ENCODE data around the gene OLA1.
"Not testable (repeated sequence)": the region's sequence is repeated elsewhere in the genome, so short reads cannot be mapped to it uniquely, and the experiment has no call there.

OLA1 gene

GRCh38 chr2:174248187-174248997, at the start of gene OLA1:
OLA1 (minus strand) TSS chr2:174248532; CDS start chr2:174246815, 1,717 bp downstream.
- DNase-seq, result peak; percentile 98

DNA sequence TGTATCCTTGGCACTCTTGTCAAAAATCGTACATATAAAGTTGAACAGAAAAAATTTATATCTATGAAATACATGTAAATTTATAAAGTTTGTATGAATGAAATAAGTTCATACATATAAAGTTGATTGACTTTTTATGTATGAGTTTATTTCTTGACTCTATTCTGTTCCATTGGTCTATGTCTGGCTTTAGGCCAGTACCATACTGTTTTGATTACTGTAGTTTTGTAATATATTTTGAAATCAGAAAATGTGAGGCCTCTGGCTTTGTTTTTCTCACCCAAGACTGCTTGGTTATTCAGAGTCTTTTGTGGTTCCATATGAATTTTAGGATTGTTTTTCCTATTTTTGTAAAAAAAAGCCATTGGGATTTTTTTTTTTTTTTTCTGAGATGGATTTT, 44.6 kb upstream of the OLA1 start:
- DNase-seq, result no peak

DNA sequence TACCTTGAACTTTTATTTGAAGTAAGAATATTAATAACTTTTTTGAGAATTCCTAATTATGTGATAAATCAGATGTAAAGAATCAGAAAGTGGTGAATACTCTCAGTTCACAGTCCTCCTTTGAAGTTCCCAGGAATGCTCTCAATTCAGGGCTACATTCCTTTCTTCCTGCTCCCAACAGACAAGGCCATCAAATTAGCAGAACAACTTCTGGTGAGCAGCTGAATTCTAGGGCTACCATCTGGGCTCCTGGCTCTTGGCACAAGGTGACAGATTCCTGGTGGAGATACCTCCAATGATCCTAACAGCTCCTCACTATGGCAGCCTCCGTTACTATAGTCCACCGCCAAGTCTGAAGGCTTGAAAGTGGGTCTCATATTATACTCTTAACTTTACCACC, 37.8 kb upstream of the OLA1 start:
- DNase-seq, result no peak

DNA sequence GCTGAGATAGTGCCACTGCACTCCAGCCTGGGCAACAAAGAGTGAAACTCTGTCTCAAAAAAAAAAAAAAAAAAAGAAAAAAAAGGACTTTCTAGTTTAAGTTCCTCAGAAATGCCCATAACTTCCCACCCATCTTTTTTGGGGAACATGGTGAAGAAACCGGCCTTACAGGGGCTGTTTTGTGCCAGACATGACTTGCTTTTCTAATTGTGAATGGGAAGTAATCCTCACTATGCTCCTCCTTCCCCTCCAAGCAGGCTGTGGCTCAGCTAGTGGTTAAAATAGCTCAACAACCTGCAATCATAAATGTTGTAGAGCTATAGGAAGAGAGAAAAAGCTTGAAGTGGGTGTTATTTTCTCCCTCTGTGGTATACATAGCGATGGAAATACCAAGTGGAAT, 34.1 kb upstream of the OLA1 start:
- no peak for DNase-seq

GRCh38 chr2:174281736-174282135, 33.4 kb upstream of the OLA1 start:
- DNase-seq, result no peak

DNA sequence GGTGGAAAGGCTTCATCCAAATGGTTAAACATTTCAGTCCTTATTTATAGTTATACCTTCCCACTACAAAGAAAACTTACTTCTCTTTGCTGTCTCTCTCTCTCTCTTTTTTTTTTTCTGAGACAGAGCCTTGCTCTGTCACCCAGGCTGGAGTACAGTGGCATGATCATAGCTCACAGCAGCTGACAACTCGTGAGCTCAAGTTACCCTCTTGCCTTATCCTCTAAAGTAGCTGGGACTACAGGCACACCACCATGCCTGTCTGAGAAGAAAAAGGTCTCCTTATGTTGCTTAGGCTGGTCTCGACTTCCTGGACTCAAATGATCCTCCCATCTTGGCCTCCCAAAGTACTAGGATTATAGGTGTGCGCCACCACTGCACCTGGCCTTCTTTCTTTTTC, 32.3 kb upstream of the OLA1 start:
- no peak for DNase-seq

GRCh38 chr2:174270263-174270662, 21.9 kb upstream of the OLA1 start:
- DNase-seq, result not testable (repeated sequence)

DNA sequence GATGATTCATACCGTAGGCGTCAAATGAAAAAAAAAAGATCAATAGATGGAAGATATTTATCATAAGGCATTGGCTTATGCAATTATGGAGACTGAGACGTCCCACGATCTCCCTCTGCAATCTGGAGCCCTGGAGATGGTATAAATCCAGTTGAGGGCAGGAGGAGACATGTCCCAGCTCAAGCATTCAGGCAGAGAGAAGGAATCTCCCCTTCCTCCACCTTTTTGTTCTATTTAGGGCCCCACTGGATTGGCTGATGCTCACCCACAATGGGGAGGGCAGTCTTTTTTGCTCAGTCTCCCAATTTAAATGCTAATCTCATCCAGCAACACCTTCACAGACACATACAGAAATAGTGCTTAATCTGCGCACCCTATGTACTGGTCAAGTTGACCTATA, 18.0 kb upstream of the OLA1 start:
- DNase-seq, result no peak

DNA sequence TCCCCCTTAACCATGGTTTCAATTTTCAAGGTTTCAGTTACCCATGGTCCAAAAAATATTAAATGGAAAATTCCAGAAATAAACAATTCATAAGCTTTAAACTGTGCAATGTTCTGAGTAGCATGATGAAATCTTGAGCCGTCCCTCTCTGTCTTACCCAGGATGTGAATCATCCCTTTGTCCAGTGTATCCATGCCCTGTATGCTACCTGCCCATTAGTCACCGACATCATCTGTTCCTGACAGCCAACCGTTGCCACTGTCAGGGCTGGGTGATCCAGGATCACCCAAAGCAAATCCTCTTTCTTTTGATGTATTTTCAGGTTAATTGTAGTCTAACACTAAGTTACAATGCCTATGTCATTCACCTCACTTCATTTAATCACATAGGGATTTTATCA, 15.7 kb upstream of the OLA1 start:
- DNase-seq, result no peak

GRCh38 chr2:174259981-174260380, 11.6 kb upstream of the OLA1 start:
- no peak for DNase-seq

DNA sequence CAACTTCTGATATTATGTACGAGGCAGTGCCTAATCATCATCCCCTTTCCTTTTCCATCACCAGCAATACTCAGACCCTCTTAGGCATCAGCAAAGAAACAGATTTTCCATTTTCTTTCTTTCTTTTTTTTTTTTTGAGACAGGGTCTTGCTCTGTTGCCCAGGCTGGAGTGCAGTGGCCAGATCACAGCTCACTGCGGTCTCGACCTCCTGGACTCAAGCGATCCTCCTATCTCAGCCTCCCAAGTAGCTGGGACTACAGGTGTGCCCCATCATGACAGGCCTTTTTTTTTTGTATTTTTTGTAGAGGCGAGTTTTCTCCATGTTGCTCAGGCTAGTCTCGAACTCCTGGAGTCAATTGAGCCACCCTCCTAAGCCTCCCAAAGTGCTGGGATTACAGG, 5.9 kb upstream of the OLA1 start:
- no peak for DNase-seq

DNA sequence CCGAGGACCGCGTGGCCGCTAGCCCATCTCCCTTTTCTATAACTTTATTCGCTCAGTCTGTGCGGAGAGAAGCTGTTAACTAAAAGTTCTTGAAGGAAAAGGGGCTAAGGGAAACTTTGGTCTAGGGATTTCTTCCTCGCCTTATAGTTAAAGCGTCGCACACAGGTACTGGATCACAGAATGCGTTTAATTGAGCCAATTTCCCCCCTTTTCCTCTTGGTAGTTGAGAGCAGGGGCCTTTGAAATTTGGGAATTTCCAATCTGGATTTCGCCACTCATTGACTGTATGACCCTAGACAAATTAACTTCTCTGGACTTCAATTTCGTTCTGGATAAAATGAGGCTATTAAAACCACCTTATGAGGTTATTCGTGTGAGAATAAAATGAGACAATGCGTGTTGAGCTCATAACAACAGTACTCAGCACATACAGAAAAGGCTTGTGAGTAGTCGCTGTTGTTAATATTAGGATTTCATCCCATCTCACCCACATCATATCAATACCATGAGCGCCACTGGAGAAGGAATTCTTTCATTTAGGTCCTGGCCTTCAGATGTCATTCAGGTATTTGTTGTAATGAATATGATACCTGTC, 763 bp upstream of the OLA1 start:
- DNase-seq, result no peak

- DNase-seq, result no peak
Measured at GRCh38 chr2:174247474-174248186, 702 bp downstream of the OLA1 start.

DNA sequence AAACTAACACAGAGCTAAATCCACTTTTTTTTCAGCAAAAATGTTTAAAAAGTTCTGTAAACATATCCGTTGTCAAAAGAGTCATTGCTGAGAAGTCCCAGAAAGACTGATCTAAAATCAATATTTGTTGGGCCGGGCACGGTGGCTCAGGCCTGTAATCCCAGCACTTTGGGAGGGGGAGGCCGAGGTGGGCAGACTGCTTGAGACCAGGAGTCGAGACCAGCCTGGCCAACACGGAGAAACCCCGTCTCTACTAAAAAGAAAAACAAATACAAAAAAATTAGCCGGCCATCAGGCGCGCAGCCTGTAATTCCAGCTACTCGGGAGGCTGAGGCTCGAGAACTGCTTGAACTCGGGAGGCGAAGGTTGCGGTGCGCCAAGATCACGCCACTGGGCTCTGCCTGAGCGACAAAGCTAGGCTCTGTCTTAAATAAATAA, 1.4 kb downstream of the OLA1 start:
- DNase-seq, result no peak

DNA sequence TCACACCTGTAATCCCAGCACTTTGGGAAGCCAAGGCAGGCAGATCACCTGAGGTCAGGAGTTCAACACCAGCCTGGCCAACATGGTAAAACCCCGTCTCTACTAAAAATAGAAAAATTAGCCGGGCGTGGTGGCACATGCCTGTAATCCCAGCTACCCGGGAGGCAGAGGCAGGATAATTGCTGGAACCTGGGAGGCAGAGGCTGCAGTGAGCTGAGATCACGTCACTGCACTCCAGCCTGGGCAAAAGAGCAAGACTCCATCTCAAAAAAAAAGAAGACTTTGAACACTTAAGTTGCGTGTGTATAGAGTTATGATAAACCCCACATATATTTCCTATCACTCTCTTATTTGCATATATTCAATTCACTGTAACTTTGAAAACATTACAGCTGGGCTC, 2.7 kb downstream of the OLA1 start:
- not testable (repeated sequence) for DNase-seq

- no peak for DNase-seq
Measured at GRCh38 chr2:174245065-174245464, 3.3 kb downstream of the OLA1 start.

DNA sequence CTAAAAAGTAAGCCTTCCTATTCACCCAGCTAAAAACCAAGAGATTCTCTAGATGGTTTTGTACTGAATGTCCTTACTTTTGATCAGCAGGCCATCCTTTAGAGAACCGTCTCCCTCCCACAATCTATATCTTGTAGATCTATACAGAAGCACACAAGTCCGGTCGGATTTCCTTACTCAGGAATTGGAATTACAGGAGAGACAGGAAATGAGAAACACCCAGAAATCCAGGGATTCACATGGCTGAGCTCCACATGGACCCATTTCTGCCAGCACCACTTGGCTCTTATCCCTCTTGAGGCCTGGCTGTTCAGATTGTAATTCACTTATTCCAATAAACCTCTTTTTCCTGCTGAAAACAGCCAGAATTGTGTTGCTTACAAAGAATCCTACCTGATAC, 4.5 kb downstream of the OLA1 start:
- DNase-seq, result no peak

DNA sequence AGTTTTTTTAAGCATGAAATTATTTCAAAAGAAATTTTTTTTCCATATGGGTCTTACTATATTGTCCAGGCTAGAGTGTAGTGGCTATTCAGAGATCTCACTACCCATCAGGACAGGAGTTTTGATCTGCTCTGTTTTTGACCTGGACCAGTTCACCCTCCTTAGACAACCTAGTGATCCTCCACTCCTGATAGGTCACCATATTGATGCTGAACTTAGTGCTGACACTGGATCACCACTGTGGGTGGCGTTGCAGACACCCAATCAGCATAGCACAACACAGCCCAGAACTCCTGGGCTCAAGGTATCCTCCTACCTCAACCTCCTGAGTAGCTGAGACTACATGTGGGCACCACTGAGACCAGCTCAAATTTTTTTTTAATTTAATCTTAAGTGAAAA, 8.2 kb downstream of the OLA1 start:
- DNase-seq, result no peak

- DNase-seq, result no peak
Measured at GRCh38 chr2:174236429-174236828, 11.9 kb downstream of the OLA1 start.

GRCh38 chr2:174235680-174236079, 12.7 kb downstream of the OLA1 start:
- no peak for DNase-seq

DNA sequence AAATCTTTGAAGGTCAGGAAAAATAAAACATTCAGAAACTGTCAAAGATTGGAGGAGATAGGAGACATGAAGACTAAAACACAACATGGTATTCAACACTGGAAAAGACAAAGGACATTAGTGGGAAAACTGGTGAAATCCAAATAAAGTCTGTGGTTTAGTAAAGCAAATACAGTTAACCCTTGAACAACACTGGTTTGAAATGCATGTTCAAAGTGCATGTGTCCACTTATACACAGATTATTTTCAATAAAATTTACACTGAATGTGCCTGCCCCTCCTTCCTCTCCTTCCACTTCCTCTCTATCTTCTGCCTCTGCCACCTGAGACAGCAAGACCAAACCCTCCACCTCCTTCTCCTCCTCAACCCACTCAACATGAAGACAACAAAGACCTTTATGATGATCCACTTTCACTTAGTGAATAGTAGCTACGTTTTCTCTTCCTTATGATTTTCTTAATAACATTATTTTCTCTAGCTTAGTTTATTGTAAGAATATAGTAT, 14.5 kb downstream of the OLA1 start:
- DNase-seq, result no peak

GRCh38 chr2:174227748-174228147, 20.6 kb downstream of the OLA1 start:
- DNase-seq, result no peak

- DNase-seq, result no peak
Measured at GRCh38 chr2:174224665-174225288, 23.6 kb downstream of the OLA1 start.
